ENCODE data around the gene ASNS.

ASNS gene

GRCh38 chr7:97842772-97843345 is 29.3 kb downstream of the ASNS start:
- no peak for DNase-seq

GRCh38 chr7:97842006-97842405 is 30.2 kb downstream of the ASNS start:
- no peak for DNase-seq

- DNase-seq: peak; percentile 74
These were observed 36.7 kb downstream of the ASNS start for GRCh38 chr7:97835296-97836138.

GRCh38 chr7:97819161-97819560 is 53.0 kb downstream of the ASNS start:
- no peak for DNase-seq

- no peak for DNase-seq
These were observed 54.0 kb downstream of the ASNS start for GRCh38 chr7:97818066-97818663.
